CD4-positive, alpha-beta T cell (primary cell): ENCODE measurements around the gene SMIM12. TPM values are rescaled to one million over a fixed set of nuclear protein-coding genes. Genes with fewer than 3 reads are reported as not detected.

Source experiments
- ATAC-seq: fragments of 200-7000 bp; cut with Tn5 transposase; one replicate; pipeline ENCODE4 v1.10.0; 2022; ENCODE audit warnings: mild to moderate bottlenecking; ENCODE audit not compliant: poor library complexity
- CTCF ChIA-PET: fragments of 350-600 bp; sonication (Branson Sonifier 250); formaldehyde crosslinking; loops from one replicate; lab custom pipeline; 2021; ENCODE audit warnings: antibody characterized with exemption, inconsistent platforms; lab: Charles Lee
- POLR2A ChIA-PET: fragments of 350-600 bp; sonication (Branson Sonifier 250); formaldehyde crosslinking; loops from one replicate; lab custom pipeline; 2021; ENCODE audit warnings: antibody characterized with exemption, inconsistent platforms; lab: Charles Lee
- DNase-seq, 14 experiments: peaks; one replicate each; pipeline ENCODE4 v3.0.0-alpha.2; 2013 to 2020; ENCODE audit warnings: mixed read lengths in 2 of 14
- H3K27ac ChIP-seq, 2 donors: one replicate each; pipeline versions ENCODE4 v1.5.1 to v1.7.0; 2013; ENCODE audit warnings: low read length in 2 of 2, low read depth in 1 of 2, mild to moderate bottlenecking in 1 of 2
- H3K27me3 ChIP-seq, 2 experiments: 1 replicate in 1 of 2; 2 replicates in 1 of 2; pipeline versions ENCODE4 v1.6.1 to v1.7.0; 2013; ENCODE audit warnings: low read length in 2 of 2, control low read depth in 1 of 2, mild to moderate bottlenecking in 1 of 2, moderate library complexity in 1 of 2; ENCODE audit not compliant: insufficient read depth in 2 of 2, control insufficient read depth in 1 of 2
- H3K36me3 ChIP-seq: one replicate; pipeline ENCODE4 v1.6.1; 2013; ENCODE audit warnings: low read length, control low read depth; ENCODE audit not compliant: insufficient read depth
- H3K4me1 ChIP-seq: one replicate; pipeline ENCODE4 v1.6.1; 2013; ENCODE audit warnings: low read length, control low read depth; ENCODE audit not compliant: insufficient read depth
- H3K4me3 ChIP-seq: one replicate; pipeline ENCODE4 v1.5.1; 2013; ENCODE audit warnings: mild to moderate bottlenecking, low read length, moderate library complexity
- H3K9me3 ChIP-seq, 2 experiments: 1 replicate in 1 of 2; 2 replicates in 1 of 2; pipeline versions ENCODE4 v1.6.1 to v1.7.0; 2013; ENCODE audit warnings: low read length in 2 of 2, mild to moderate bottlenecking in 2 of 2, control low read depth in 1 of 2, moderate library complexity in 1 of 2; ENCODE audit not compliant: control insufficient read depth in 1 of 2, insufficient read depth in 1 of 2
- H3K27ac Mint-ChIP-seq: one replicate; pipeline ENCODE4 v1.8.0; 2020; ENCODE audit warnings: mixed read lengths
- H3K27me3 Mint-ChIP-seq: one replicate; pipeline ENCODE4 v1.8.0; 2021; ENCODE audit warnings: mixed read lengths
- H3K36me3 Mint-ChIP-seq: one replicate; pipeline ENCODE4 v1.8.0; 2021; ENCODE audit warnings: low read depth, mixed read lengths
- H3K4me1 Mint-ChIP-seq: one replicate; pipeline ENCODE4 v1.8.0; 2021; ENCODE audit warnings: low read depth, mixed read lengths
- H3K4me3 Mint-ChIP-seq: one replicate; pipeline ENCODE4 v1.8.0; 2020; ENCODE audit warnings: mild to moderate bottlenecking, mixed read lengths
- H3K9me3 Mint-ChIP-seq: one replicate; pipeline ENCODE4 v1.8.0; 2020; ENCODE audit warnings: mixed read lengths
- intact Hi-C, 2 experiments: fragments of 100-400 bp; cut with DNase I in 1 of 2; cut with micrococcal nuclease in 1 of 2; formaldehyde crosslinking; loops; one replicate each; pipeline versions ENCODE4 v1.15.1 to v1.9.0; 2023 to 2025; cut with DNase I, micrococcal nuclease
- total RNA-seq, 174 experiments: library from RNA in 2 of 174; stranded (reverse) in 2 of 174; gene quantifications; one replicate each; pipeline ENCODE4 v1.2.3 and lab custom pipeline; 2021 to 2026
- TF ChIP-seq, protein P1 (sequence below): fragments of 200-600 bp; IDR thresholded peaks from one replicate; pipeline ENCODE4 v1.8.0; 2022; ENCODE audit warnings: antibody characterized with exemption, mild to moderate bottlenecking

The SMIM12 gene
- total RNA-seq, 2 experiments from 2014 or later = 43.0 to 44.6 TPM

DNA sequence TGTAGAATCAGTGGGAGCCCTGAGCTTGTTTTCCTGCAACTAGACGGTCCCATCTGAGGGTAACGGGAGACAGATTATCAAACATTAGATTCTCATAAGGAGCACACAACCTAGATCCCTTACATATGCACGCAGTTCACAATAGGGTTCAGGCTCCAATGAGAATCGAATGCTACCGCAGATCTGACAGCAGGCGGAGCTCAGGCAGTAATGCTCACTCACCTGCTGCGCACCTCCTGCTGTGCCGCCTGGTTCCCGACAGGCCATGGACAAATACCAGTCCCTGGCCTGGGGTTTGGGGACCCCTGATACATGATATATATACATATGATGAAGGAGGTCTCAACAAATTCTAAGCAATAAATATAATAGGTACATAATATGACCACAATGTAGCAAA is 19.7 kb upstream of the SMIM12 start:
- Mint-ChIP-seq H3K27me3 (peaks cover 74% of the 10 kb centered on the region), H3K36me3 (no peaks in the 10 kb centered on the region), H3K9me3 (no peaks in the 10 kb centered on the region), H3K4me1 (no peaks in the 10 kb centered on the region), H3K4me3 (no peak overlapping the region), H3K27ac (no peak overlapping the region)
- H3K27ac ChIP-seq = no peak overlapping the region
- H3K36me3 ChIP-seq = no peaks in the 10 kb centered on the region
- H3K9me3 ChIP-seq = peaks cover 0 to 7% of the 10 kb centered on the region in 2 experiments
- ChIA-PET POLR2A (no interaction called here), CTCF (no interaction called here)
- no peak for DNase-seq
- no peak for ATAC-seq
- H3K4me3 ChIP-seq = no peak overlapping the region
- peaks cover 7 to 18% of the 10 kb centered on the region in 2 experiments for H3K27me3 ChIP-seq
- H3K4me1 ChIP-seq = no peaks in the 10 kb centered on the region
- intact Hi-C loops = no loop called here
- TF ChIP-seq, protein P1, sequence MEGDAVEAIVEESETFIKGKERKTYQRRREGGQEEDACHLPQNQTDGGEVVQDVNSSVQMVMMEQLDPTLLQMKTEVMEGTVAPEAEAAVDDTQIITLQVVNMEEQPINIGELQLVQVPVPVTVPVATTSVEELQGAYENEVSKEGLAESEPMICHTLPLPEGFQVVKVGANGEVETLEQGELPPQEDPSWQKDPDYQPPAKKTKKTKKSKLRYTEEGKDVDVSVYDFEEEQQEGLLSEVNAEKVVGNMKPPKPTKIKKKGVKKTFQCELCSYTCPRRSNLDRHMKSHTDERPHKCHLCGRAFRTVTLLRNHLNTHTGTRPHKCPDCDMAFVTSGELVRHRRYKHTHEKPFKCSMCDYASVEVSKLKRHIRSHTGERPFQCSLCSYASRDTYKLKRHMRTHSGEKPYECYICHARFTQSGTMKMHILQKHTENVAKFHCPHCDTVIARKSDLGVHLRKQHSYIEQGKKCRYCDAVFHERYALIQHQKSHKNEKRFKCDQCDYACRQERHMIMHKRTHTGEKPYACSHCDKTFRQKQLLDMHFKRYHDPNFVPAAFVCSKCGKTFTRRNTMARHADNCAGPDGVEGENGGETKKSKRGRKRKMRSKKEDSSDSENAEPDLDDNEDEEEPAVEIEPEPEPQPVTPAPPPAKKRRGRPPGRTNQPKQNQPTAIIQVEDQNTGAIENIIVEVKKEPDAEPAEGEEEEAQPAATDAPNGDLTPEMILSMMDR = no peak

DNA sequence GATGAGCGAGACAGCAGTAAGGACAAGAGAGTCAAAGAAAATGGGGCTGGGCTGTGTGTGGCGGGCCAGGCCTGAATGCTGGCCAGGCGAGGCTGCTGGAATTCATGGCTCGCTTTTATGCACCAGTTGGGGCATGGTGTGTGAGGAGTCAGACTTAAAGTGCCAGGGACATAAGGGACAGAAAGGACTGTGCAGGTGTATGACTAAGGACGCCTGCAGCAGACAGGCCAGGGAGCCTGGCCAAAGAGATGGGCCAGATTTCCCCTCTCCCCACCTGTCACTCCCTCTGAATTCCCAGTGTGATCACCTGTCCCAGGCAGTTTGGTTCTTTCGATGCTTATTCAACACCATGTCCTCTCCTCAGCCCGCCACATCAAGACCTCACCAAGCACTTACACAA is 16.9 kb upstream of the SMIM12 start:
- H3K9me3 Mint-ChIP-seq = no peaks in the 10 kb centered on the region
- Histone ChIP-seq H3K4me3 (no peak overlapping the region), H3K36me3 (no peaks in the 10 kb centered on the region), H3K9me3 (peaks cover 0 to 7% of the 10 kb centered on the region in 2 experiments), H3K4me1 (peaks cover 1% of the 10 kb centered on the region), H3K27me3 (peaks cover 23 to 26% of the 10 kb centered on the region in 2 experiments), H3K27ac (no peak overlapping the region)
- ChIA-PET POLR2A (no interaction called here), CTCF (no interaction called here)
- H3K27ac Mint-ChIP-seq = no peak overlapping the region
- ATAC-seq (no peak), DNase-seq (no peak)
- TF ChIP-seq, protein P1 = no peak
- H3K36me3 Mint-ChIP-seq = no peaks in the 10 kb centered on the region
- intact Hi-C loops = no loop called here
- peaks cover 6% of the 10 kb centered on the region for H3K4me1 Mint-ChIP-seq
- no peak overlapping the region for H3K4me3 Mint-ChIP-seq
- peaks cover 83% of the 10 kb centered on the region for H3K27me3 Mint-ChIP-seq

DNA sequence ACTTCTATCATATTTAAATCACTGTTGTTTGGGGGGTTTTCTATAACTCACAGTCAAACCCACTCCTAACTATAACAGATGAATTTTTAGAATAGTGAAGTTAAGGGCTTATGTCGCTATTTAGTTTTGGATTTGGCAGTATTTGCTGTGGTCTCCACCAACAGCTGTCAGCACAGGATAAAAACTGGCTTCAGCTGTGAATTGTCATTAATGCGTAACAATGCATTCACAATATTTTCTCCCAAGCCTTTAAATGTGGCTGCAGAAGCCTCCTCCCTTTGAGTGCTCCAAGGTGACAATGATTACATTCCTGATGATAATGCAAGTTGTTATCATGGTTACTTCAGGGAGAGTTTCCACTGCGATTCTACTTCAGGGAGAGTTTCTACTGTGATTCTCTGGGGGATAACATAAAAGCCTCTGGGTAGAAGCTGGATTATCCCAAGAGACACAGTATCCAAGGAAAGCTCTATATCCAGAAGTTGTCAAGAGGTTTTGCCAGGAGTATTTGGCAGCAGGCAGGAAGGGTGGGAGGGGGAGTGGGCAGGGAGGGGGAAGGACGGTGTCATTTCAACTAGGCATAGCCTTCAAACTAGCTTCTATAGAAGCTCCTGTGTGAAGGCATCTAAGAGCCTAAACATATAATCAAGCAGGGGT is 14.9 kb upstream of the SMIM12 start:
- POLR2A ChIA-PET = no interaction called here
- DNase-seq (no peak), ATAC-seq (no peak)
- intact Hi-C loops = loop anchor here in 1 of 2 experiments (5.0 kb wide), 1 partner anchor 888 kb away; no protein-coding TSS in a partner anchor
- Histone ChIP-seq H3K4me1 (peaks cover 12% of the 10 kb centered on the region), H3K27ac (no peak overlapping the region), H3K9me3 (no peaks in the 10 kb centered on the region), H3K36me3 (no peaks in the 10 kb centered on the region), H3K4me3 (no peak overlapping the region), H3K27me3 (peaks cover 16 to 28% of the 10 kb centered on the region in 2 experiments)
- H3K9me3 Mint-ChIP-seq = no peaks in the 10 kb centered on the region
- H3K36me3 Mint-ChIP-seq = no peaks in the 10 kb centered on the region
- CTCF ChIA-PET = no interaction called here
- H3K4me1 Mint-ChIP-seq = peaks cover 12% of the 10 kb centered on the region
- H3K27me3 Mint-ChIP-seq = peaks cover 69% of the 10 kb centered on the region
- no peak overlapping the region for H3K27ac Mint-ChIP-seq
- H3K4me3 Mint-ChIP-seq = no peak overlapping the region
- TF ChIP-seq, protein P1 = no peak
